ENCODE data around the gene CASKIN1.
"Not testable (repeated sequence)": the region's sequence is repeated elsewhere in the genome, so short reads cannot be mapped to it uniquely, and the experiment has no call there.

The CASKIN1 gene

GRCh38 chr16:2135770-2136490, 60.5 kb downstream of the CASKIN1 start, which contains the start of gene PKD1:
Gene PKD1, minus strand, starts transcription at chr16:2135898. Its CDS starts 209 bp downstream, at chr16:2135689.
- peak; percentile 14 for TF ChIP-seq POLR2A (IDR thresholded peaks at IDR 0.05; ENCODE audit: low read length)
- peak; percentile 94 to 96 for DNase-seq

- DNase-seq: peak; percentile 40 to 46
Observed at GRCh38 chr16:2135071-2135470, 61.3 kb downstream of the CASKIN1 start.

- DNase-seq: not testable (repeated sequence)
Observed at GRCh38 chr16:2133797-2134196, 62.6 kb downstream of the CASKIN1 start.

DNA sequence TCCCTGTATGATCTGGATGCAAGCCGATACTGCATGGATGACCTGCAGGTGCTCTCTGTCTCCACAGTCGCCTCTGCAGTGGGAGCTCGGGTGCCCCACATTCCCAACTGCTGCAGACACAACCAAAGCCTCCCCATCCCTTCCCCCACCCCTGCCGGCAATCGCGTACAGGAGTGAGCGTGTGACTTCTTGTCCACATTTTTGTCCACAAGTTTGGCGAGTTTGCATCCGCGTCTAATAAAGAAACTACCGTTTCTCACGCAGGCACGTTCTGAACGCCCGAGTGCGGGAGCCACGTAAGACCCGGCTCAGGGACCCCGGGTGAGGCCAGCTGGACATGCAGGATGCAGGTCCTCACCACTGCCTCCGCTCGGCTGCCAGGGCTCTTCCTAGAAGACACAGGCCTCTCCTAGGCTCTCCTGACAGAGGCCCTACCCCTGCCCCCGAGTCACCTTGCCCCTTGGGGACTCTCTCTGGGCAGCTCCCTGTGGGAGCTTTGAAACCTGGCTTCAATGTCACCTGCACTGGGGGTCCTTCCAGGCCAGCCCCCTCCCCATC, 66.4 kb downstream of the CASKIN1 start:
- DNase-seq: not testable (repeated sequence)

DNA sequence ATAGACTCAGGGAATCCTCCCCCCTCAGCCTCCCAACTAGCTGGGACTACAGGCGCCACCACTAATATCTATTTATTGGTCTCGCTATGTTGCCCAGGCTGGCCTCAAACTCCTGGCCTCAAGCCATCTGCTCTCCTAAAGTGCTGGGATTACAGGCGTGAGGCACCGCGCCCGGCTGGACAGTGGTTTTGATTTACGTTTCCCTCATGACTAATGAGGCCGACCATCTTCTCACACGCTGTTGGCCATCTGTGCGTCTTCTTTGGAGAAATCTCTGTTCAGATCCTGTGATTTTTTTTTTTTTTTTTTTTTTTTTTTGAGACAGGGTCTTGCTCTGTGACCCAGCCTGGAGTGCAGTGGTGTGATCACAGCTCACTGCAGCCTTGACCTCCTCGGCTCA, 67.2 kb downstream of the CASKIN1 start:
- not testable (repeated sequence) for DNase-seq

DNA sequence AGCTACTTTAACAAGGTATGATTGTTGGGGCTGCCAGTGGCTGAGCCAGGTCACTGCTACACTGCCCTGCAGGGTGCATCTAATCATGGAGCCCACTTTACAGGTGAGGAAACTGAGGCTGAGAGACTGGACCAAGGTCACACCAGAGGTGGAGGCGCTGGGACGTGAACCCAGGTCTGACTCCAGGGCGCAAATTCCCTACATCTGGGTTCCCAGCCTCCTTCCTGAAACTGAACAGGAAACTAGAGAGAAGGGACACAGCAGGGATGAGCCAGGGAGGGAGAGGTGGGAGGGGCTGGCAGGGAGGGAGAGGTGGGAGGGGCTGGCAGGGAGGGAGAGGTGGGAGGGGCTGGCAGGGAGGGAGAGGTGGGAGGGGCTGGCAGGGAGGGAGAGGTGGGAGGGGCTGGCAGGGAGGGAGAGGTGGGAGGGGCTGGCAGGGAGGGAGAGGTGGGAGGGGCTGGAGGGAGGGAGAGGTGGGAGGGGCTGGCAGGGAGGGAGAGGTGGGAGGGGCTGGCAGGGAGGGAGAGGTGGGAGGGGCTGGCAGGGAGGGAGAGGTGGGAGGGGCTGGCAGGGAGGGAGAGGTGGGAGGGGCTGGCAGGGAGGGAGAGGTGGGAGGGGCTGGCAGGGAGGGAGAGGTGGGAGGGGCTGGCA, 68.7 kb downstream of the CASKIN1 start:
- not testable (repeated sequence) for DNase-seq
